Right hindlimb (tissue), 1 donor: Measurements from ENCODE around the gene RAB7A.
"Not testable (repeated sequence)": the region's sequence is repeated elsewhere in the genome, so short reads cannot be mapped to it uniquely, and the experiment has no call there.

Experiments used
- DNase-seq: peaks from one replicate; pipeline ENCODE4 v3.0.0-alpha.2; 2018

The RAB7A gene

DNA sequence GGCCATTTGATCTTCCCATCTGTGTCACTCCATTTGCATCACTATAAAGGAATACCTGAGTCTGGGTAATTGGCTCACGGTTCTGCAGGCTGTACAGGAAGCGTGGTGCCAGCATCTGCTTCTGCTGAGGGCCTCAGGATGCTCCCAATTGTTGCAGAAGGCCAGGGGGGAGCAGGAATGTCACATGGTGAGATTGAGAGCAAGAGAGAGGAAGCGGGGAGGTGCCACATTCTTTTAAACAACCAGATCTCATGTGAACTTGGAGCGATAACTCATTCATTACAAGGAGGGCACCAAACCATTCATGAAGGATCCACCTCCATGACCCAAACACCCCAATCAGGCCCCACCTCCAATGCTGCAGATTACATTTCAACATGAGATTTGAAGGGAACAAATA lies 13.1 kb upstream of the RAB7A start:
- DNase-seq, result no peak

DNA sequence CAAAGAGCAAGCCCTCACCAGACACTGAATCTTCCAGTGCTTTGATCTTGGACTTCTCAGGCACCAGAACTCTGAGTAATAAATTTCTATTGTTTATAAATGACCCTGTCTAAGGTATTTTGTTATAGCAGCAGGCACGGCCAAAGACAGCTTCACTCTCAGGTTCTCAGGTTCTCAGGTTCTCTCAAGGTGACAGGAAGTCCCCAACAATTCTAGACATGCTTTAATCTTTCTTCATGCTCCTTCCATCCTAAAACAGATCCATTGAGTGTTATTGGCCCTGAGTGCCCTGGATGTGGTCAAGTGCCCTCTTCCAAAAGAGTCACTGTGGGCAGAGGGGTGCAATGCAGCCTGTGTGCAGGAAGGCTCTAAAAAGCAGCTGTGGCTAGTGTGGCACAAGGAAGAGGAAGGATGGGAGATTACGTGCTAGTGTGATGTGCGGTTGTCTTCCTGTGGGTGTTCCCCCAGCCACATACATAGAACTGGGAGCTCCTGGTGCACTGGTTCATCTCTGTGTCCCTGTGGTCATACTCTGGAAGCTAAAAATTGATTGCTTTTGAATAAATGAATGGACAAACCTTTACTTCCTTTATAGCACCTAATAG lies 11.0 kb upstream of the RAB7A start:
- DNase-seq, result no peak

DNA sequence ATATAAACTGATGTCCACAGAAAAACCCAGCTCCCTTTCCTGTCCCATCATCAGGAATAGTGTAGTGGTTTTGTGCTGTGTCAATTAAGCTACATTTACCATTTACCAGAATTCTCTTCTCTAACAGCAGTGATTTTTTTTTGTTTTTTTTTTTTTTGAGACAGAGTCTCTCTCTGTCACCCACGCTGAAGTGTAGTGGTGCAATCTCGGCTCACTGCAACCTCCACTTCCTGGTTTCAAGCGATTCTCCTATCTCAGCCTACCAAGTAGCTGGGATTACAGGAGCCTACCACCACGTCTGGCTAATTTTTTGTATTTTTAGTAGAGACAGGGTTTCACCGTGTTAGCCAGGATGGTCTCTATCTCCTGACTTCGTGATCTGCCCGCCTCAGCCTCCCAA lies 7.1 kb upstream of the RAB7A start:
- not testable (repeated sequence) for DNase-seq

DNA sequence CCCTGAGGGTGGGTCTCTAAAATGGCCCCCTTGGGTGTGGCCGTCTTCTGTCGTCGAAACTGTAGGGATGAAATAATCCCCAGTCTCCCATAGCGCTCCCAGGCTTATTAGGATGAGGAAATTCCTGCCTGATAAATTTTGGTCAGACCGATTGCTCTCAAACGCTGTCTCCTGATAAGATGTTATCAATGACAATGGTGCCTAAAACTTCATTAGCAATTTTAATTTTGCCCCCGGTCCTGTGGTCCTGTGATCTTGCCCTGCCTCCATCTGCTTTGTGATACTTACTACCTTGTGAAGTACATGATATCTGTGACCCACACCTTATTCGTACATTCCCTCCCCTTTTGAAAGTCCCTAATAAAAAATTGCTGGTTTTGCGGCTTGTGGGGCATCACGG lies 5.1 kb upstream of the RAB7A start:
- no peak for DNase-seq

DNA sequence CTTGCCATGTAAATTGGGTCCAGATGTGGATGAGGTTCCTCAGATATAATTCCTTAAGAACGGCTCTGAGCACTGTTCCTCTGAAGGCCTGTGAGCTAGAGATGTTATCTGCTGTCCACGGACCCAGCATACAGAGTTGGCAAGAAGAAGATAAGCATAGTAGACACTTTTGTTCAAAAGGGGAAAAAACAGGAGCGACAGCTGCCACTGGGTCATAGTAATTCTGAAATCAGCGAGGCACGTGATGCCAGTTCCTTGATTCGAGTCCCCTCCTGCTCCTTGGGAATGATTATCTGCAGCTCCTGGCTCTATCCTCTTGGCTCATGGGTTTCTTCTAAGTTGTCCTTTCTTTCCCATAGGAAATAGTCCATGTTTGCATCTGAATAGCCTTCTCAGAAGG lies 2.5 kb upstream of the RAB7A start:
- DNase-seq, result no peak

DNA sequence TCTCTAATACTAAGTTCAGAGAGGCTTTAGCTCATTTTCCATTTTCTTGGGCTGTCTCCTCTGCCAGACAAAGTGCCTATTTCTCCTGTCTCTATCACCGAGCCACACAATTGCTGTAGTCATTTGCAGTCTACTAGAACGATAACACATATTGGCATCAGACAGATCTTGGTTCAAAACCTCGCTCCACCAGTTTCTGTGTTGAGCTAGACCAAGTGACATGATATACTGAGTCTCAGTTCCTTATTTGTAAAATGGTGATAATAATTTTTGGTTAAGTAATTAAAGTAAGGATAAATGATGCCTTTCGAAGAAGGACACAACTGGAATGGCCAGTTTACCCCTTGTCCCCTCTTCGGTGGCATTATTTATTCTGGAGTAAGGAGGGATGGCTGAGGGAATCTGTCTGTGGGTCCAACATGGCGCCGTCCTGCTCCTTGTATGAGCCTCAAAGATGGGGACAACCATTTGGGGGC lies 398 bp upstream of the RAB7A start:
- no peak for DNase-seq

DNA sequence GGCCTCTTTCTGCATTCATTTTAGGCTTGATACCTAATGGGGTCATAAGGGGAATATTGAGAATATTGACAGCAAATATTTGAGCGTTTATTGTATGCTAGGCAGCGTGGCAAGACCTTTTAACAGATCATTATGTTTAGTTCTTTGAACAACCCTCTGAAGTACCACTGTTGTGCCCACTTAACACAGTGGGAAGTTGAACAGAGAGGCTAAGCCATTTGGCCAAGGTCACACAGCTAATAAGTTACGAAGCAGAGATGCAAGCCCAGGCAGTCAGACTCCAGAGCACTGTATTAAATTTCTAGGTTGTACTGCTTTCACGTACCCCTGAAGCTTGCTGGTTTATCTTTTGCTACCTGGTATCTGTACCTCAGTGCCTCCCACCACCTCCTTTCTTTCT lies 1.1 kb downstream of the RAB7A start:
- DNase-seq, result no peak

DNA sequence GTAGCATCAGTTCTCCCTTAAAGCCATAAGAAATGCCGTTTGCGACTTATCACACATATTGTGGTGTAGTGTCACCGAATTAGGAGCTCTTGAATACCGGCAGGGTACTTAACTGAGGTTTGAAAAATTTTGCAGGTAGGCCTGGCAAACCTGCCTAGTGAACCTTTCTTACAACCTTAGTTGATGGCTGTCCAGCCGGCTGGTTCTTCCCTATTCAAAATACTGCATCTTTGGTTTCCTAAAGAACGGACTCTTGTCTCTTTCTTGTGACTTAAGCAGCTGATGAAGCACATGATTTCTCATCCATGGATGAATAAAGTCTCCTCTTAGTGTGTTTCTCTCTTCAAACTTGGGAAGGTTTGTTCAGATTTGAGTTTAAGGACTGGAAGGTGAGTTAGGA lies 1.5 kb downstream of the RAB7A start:
- no peak for DNase-seq

DNA sequence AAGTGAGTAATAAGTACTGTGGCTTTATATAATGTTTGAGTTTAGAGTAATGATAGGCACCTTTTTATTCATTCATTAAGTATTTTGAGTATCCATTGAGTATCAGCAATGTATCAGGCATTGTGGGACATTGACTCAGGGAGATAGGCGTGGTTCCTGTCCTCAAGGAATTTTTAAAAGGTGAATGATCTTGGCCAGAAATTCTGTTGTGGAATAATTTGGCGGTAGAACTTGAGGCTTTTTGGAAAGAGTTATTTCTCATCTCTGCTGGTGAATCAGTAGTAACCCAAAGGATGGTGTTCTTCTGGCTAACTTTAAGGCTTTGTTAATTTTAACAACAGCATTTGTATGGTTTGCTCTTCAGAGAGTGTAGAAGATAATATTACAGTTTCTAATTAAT lies 2.0 kb downstream of the RAB7A start:
- no peak for DNase-seq

DNA sequence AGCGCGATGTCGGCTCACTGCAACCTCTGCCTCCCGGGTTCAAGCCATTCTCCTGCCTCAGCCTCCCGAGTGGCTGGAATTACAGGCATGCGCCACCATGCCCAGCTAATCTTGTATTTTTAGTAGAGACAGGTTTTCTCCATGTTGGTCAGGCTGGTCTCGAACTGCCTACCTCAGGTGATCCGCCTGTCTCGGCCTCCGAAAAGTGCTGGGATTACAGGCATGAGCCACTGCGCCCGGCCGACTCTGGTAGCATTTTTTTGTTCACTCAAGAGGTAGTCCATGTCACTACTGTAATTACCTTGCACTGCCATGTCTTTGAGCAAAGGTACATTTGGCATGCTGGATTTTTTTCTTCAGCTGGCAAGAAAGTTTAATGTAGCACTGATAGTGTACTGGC lies 2.5 kb downstream of the RAB7A start:
- not testable (repeated sequence) for DNase-seq

DNA sequence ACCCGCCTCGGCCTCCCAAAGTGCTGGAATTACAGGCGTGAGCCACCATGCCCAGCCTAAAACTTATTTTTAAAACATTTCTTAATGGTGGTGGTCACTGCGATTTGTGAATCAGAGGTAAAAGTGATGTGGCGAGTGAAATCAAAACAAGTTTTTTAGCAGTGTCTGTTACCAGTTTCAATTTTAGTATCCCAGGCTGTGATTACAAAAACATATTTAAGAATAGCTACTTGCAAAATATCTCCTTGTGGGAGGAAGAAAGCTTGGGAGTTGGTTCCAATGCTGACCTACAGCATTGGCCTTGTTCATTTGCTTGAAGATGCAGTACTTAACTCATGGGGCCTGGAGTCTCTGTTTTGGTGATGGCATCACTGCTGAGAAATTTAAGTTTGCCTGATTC lies 4.5 kb downstream of the RAB7A start:
- DNase-seq, result no peak

DNA sequence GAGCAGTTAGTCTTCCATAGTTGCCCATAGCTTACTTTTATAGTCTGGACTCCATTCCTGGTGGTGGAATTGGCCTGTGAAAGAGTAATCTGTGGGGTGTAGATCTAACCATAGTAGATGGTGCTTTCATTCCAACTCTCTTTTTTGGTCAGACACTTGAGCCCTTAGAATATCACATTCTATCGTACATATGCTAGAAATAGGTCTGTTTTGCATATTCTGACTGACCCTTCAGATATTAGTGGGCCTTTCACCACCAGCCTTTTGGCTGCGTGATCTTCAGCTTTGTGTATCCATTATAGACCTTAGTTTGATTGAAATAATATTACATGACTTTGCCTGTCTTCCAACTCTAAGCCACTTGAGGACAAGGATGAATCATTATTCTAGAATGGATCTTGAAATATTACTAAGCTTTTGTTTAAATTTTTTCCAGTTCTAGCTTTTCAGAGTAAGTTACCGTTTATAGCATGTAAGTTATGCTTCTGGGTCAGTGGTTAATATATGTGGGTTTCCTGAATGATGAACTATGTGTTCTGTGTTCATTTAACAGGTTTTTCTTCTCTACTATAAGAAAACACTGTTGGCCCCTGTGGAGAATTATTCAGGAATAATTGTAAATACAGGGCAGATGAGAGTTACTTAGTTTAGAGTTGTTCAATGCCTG lies 8.7 kb downstream of the RAB7A start:
- DNase-seq, result no peak

DNA sequence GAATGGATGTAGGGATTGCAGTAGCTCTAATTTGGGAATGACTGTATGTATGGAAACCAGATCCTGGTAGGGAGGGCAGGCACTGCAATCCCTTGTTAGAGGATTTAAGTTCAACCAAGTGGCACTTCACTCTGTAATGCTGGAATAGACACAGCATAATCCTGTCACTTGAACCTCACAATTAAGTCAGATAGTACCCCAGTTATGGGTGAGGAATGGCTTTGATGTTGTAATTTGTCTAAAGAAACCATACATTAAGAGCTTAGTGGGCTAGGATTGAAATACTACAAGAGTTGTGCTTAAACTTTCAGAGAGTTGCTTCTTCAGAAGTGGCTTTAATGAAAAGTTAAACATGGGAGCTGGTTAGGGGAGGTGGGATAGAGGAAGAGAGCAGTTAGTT lies 9.3 kb downstream of the RAB7A start:
- no peak for DNase-seq

DNA sequence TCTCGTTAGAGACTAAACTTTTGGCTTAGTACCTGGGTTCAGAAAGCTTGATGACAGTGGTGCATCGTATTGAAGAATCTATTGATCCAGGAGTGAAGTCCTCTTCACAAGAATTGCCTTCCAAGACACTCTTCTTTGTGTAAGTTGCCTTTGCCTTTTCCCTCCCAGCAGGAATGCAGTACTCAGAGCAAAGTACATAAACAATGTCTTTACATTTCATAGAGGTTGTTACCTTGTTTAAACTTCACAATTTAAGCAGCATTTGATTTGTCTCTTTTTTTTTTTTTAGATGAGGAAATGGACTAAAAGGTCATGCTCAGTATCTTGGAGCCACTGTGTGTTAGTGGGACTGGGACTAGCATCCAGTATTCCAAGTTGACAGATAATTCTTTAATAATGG lies 9.9 kb downstream of the RAB7A start:
- no peak for DNase-seq

DNA sequence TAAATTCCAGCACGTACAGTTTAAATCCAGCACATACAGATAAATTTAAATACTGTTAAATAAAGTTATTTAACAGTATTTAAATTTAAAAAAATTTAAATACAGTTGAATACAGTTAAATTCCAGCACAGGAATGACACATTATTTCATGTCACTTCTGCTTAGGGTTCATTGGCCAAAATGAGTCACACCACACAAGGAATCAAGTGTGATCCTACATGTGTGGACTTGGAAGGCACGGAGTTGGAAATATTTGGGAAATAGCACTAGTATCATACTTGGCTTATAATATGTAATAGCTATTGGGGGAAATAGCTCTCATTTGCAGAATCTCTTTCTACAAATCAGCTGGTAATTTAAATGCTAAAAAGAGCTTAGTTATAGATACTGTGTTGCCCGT lies 10.6 kb downstream of the RAB7A start:
- no peak for DNase-seq

DNA sequence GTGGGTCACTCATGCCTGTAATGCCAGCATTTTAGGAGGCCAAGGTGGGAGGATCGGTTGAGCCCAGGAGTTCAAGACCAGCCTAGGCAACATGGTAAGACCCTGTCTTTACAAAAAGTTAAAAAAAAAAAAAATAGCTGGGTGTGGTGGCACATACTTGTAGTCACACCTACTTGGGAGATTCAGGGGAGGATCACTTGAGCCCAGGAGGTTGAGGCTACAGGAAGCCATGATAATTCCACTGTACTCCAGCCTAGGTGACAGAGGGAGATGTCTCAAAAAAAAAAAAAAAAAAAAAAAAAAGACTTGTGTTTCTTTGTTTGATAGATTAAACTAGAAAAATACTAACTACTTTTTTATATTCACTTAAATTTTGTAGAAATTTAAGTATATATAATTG lies 14.6 kb downstream of the RAB7A start:
- DNase-seq, result no peak

DNA sequence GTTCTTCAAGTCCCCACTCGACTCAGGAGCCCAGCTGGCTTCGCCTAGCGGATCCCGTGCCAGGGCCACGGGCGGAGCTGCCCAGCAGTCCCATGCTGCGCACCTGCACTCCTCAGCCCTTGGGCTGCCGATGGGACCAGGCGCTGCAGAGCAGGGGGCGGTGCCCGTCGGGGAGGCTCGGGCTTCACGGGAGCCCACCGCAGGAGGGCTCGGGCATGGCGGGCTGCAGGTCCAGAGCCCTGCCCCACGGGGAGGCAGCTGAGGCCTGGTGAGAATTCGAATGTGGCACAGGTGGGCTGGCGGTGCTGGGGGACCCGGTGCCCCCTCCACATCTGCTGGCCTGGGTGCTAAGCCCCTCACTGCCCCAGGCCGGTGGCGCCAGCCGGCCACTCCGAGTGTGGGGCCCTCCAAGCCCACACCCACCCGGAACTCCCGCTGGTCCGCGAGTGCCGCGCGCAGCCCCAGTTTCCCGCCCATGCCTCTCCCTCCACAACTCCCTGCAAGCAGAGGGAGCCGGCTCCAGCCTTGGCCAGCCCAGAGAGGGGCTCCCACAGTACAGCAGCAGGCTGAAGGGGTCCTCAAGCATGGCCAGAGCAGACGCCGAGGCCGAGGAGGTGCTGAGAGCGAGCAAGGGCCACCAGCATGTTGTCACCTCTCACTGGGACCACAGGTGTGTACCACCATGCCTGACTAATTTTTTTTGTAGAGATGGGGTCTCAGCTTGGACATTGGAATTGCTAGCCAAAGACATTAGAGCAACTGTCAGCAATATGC lies 17.0 kb downstream of the RAB7A start:
- no peak for DNase-seq

DNA sequence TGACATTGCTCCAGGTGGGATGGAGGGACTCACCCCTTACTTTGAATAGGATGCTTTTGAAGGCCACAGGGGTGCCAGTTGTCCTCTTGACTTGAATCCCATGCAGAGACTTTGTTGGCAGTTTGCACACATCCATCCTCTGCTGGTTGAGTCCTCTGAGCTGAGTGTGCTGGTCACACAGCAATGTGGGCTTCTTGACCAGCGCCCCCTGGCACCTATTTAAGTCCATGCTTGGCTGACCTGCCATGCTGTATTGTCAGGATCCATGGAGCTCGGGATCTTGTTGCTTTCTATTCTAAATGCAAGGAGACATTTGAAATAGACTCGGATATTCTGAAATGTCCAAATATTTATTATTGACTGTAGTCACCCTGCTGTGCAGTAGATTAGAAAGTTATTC lies 19.8 kb downstream of the RAB7A start:
- DNase-seq, result no peak

DNA sequence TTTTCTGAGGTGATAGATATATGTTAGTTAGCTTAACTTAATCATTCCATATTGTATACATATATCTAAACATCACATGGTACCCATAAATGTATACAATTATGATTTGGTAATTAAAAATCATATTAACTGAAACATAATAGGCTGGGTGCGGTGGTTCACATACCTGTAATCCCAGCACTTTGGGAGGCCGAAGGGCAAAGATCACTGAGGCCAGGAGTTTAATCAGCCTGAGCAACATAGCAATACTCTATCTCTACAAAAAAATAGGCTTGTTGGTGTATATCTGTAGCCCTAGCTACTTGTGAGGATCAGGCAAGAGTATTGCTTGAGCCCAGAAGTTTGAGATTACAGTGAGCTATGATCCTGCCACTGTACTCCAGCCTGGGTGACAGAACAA lies 20.9 kb downstream of the RAB7A start:
- DNase-seq, result no peak

DNA sequence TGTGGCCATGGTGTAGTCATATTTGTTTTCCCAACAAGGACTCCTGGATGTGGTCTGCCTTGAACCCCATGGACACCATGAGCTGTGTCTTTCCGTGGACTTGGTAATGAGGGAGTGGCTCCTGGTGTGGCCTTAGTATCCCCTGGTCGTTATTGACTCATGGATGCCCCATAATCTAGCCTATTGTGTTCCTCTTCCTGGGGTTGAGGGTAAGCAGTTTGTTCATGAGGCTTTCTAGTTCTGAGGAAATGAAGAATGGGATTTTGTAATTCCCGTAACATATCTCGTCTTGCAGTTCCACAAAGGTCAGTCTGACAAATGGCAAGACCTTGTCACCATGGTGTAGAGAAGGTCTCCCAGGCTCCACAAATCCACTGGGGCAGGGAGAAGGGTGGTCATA lies 22.6 kb downstream of the RAB7A start:
- DNase-seq, result no peak

DNA sequence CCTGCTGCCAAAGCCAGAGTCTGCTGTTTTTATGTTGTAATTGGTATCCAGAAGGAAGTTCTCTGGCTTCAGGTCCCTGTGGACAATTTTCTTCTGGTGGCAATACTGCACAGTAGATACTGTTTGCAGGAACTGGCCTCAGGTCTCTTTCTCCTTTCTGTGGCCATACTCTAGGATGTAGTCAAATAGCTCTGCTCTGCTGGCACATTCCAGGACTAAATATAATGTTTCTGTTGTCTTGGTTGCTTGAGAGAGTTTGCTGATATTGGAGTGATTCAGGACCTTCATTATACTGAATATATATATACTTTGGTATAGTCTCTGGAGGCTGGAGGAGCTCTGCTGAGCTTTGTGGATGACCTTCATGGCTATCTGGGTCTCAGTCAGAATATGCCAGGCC lies 23.1 kb downstream of the RAB7A start:
- DNase-seq, result no peak

DNA sequence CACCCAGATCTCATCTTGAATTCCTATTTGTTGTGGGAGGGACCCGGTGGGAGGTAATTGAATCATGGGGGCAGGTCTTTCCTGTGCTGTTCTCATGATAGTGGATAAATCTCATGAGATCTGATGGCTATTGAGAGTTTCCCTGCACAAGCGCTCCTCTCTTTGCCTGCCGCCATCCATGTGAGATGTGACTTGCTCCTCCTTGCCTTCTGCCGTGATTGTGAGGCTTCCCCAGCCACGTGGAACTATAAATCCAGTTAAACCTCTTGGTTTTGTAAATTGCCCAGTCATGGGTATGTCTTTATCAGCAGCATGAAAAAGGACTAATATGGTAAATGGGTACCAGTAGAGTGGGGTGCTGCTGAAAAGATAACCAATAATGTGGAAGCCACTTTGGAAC lies 23.6 kb downstream of the RAB7A start:
- DNase-seq, result not testable (repeated sequence)

DNA sequence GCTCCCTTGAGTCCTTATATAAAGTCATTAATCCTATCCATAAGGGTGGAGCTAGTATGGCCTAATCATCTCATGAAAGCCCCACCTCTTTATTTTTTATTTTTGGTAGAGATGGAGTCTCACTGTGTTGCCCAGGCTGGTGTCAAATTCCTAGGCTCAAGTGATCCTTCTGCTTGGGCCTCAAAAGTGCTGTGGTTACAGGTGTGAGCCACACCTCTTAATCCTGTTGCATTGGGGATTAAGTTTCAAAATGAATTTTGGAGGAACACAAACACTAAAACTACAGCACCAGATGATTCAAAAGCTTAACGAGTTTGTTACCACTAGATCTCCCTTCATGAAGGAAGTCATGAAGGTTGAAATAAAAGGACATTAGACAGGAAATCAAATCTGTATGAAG lies 27.7 kb downstream of the RAB7A start:
- DNase-seq, result no peak

DNA sequence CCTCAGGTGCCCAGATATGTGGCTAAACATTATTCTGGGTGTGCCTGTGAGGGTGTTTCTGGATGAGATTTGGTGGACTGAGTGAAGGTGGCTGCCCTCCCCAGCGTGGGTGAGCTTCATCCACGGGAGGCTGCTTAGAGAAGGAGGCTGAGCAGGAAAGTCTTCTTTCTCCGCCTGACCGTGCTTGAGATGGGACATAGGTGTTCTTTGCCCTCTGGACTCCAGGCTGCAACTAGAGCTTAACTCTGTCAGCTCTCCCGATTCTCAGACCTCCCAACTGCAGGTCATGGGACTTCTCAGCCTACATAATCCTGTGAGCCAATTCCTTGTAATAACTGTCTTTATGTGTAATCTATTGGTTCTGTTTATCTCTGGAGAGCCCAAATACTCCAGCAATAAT lies 34.1 kb downstream of the RAB7A start:
- no peak for DNase-seq
